Rectal smooth muscle tissue (tissue), 1 donor: ENCODE measurements around the gene ZSCAN29.
A peak's percentile ranks its signal among the peaks of the same experiment; 100 is the strongest.

ENCODE experiments used
- H3K27ac ChIP-seq: one replicate; pipeline ENCODE4 v1.7.0; 2013; ENCODE audit warnings: low read depth, low read length, inconsistent platforms
- H3K27me3 ChIP-seq: one replicate; pipeline ENCODE4 v1.7.0; 2013; ENCODE audit warnings: low read length; ENCODE audit not compliant: control insufficient read depth, insufficient read depth
- H3K36me3 ChIP-seq: one replicate; pipeline ENCODE4 v1.7.0; 2013; ENCODE audit warnings: low read length; ENCODE audit not compliant: control insufficient read depth, insufficient read depth
- H3K4me1 ChIP-seq: one replicate; pipeline ENCODE4 v1.7.0; 2013; ENCODE audit warnings: low read length; ENCODE audit not compliant: control insufficient read depth, insufficient read depth
- H3K4me3 ChIP-seq: one replicate; pipeline ENCODE4 v1.7.0; 2013; ENCODE audit warnings: low read length
- H3K9ac ChIP-seq: one replicate; pipeline ENCODE4 v1.7.0; 2013; ENCODE audit warnings: low read length

The ZSCAN29 gene

GRCh38 chr15:43329960-43330779, 40.7 kb downstream of the ZSCAN29 start, which contains the start of gene LCMT2:
Gene LCMT2, minus strand, starts transcription at chr15:43330573. Its CDS starts 84 bp downstream, at chr15:43330489.
- Histone ChIP-seq H3K36me3 (no peaks in the 10 kb centered on the region), H3K4me3 (peak within 1 kb of the TSS; percentile 88)

GRCh38 chr15:43329217-43329959, 41.5 kb downstream of the ZSCAN29 start:
- Histone ChIP-seq H3K9ac (peak overlapping the region; percentile 69), H3K27me3 (no peaks in the 10 kb centered on the region), H3K27ac (peak overlapping the region; percentile 96), H3K4me3 (peak overlapping the region; percentile 88), H3K4me1 (peaks cover 15% of the 10 kb centered on the region), H3K36me3 (no peaks in the 10 kb centered on the region)

More at GRCh38 chr15:43329960-43330779, 40.7 kb downstream of the ZSCAN29 start, which contains the start of gene LCMT2:
- peak within 1 kb of the TSS; percentile 69 for H3K9ac ChIP-seq
- H3K27me3 ChIP-seq, result no peaks in the 10 kb centered on the region
- peaks cover 15% of the 10 kb centered on the region for H3K4me1 ChIP-seq
- H3K27ac ChIP-seq, result peak within 1 kb of the TSS; percentile 96

DNA sequence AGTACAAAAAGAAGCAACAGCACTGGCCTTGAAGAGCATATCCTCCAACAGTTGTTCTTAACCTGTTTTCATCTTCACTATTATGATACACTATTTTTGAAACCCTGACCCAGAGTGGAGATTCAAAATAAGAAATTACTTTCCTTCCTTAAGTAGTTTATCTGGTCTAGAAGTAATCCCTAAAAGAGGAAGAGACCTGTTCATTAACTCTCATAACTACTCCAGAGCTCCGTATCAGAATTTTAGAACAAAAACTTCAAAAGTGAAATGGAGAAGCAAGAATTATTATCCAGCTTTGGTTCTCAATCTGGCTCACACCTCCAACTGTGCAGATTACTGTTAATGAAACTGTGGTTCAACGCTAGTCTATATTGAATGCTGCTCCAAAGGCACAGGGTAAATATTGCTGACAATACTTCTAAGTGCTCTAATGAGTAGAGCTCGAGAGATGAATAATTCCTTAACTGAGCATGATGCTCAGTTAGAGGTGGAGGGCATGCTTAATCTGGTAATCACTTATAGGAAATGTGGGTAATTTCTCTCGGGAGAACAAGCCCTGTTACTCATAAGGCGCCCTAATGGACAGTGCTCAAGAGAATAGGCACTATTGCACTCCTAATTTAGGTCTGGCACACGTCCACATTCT, 45.7 kb downstream of the ZSCAN29 start:
- H3K27ac ChIP-seq, result no peak overlapping the region
- H3K27me3 ChIP-seq, result no peaks in the 10 kb centered on the region
- peaks cover 12% of the 10 kb centered on the region for H3K4me1 ChIP-seq
- no peak overlapping the region for H3K4me3 ChIP-seq
- H3K36me3 ChIP-seq, result no peaks in the 10 kb centered on the region
- H3K9ac ChIP-seq, result no peak overlapping the region

GRCh38 chr15:43318990-43319771, 51.7 kb downstream of the ZSCAN29 start:
- no peaks in the 10 kb centered on the region for H3K27me3 ChIP-seq
- no peak overlapping the region for H3K27ac ChIP-seq
- no peak overlapping the region for H3K4me3 ChIP-seq
- H3K36me3 ChIP-seq, result no peaks in the 10 kb centered on the region
- no peak overlapping the region for H3K9ac ChIP-seq
- H3K4me1 ChIP-seq, result no peaks in the 10 kb centered on the region

DNA sequence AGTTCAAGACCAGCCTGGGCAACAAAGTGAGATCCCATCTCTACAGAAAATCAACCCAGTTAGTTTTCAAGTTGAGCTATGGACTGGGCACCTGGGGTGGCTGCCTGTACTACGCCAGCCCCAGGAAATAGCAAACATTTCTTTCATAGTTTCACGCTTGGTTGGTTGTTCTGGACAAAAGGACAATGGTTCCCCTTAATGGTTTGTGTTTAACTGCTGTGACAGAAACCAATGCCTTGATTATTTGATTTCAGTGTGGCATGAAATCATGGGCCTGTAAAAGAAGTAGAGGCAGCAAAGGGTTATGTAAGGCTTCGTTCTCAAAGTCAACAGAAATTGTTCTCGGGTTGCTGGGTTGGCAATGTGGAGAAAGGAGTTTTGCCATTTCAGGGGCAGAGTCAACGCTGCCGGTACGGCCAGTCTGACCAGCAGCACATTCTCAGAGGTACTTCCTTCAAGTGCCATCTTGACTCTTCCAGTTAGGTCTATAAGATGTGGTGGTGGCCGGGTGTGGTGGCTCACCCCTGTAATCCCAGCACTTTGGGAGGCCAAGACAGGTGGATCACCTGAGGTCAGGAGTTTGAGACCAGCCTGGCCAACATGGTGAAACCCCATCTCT, 53.2 kb downstream of the ZSCAN29 start:
- H3K4me3 ChIP-seq, result no peak overlapping the region
- H3K9ac ChIP-seq, result no peak overlapping the region
- no peak overlapping the region for H3K27ac ChIP-seq
- no peaks in the 10 kb centered on the region for H3K27me3 ChIP-seq
- no peaks in the 10 kb centered on the region for H3K36me3 ChIP-seq
- no peaks in the 10 kb centered on the region for H3K4me1 ChIP-seq

GRCh38 chr15:43316971-43317346, 53.9 kb downstream of the ZSCAN29 start:
- Histone ChIP-seq H3K9ac (no peak overlapping the region), H3K27me3 (no peaks in the 10 kb centered on the region), H3K27ac (peak overlapping the region; percentile 38), H3K4me1 (no peaks in the 10 kb centered on the region), H3K36me3 (no peaks in the 10 kb centered on the region), H3K4me3 (no peak overlapping the region)

DNA sequence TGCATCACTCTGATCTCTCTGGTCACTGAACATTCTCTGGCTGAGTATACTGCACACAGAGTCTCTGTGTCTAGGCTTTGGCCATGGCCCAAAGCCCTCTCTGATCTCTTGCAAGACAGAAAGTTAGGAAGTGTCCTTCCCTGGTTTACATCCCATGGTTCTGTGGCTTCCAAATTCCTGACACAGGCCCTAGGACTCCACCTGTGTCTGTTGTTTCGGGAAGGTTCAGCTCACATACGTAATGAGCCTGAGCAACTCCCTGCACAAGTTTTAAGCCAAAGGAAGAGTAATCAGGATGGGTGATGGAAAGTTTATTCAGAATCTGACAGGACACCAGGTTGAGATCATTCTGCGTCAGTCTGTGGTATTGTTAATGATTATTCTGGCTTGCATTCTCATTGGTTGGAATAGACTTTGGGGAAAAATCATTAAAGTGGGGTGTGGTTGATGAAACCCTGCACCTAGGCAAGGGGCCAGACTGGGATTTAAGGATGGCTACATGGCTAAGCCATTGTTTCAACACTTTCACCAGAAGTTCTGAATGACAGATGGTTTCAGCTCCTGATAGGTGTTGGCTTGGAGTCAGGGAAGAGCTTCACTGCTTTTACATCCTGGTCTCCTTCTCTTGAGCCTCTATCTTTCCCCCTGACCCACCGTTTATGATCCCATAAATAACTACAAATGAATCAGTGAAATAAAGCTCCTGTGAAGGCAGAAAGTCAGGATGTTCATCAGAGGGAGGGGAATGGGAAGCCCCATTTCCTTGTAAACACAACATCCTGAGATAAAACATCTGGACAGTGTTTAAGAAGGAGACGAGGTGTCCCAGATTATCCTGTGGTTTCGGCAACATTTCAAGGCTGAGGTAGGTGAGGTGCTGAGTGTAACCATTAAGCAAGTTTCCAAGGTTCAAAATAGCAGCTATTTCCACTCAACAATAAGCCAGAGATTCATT, 54.5 kb downstream of the ZSCAN29 start:
- H3K9ac ChIP-seq, result no peak overlapping the region
- H3K36me3 ChIP-seq, result no peaks in the 10 kb centered on the region
- H3K4me3 ChIP-seq, result no peak overlapping the region
- no peaks in the 10 kb centered on the region for H3K4me1 ChIP-seq
- H3K27ac ChIP-seq, result no peak overlapping the region
- H3K27me3 ChIP-seq, result no peaks in the 10 kb centered on the region

DNA sequence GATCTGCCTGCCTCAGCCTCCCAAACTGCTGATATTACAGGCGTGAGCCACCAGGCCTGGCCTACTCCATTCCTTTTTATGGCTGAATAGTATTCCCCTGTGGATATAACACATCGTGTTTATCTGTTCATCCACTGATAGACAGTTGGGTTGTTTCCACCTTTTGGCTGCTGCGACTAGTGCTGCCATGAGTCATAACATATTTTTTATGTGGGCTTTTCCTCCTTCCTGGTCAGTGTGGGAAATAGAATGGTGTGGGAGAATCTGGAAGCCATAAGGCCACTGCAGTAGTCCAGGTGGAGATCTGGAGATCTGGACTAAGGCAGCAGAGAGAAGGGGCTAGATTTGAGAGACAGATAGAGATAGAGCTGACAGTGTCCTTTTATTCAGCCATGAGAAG, 56.7 kb downstream of the ZSCAN29 start:
- no peak overlapping the region for H3K4me3 ChIP-seq
- no peak overlapping the region for H3K27ac ChIP-seq
- no peaks in the 10 kb centered on the region for H3K27me3 ChIP-seq
- H3K36me3 ChIP-seq, result no peaks in the 10 kb centered on the region
- no peaks in the 10 kb centered on the region for H3K4me1 ChIP-seq
- no peak overlapping the region for H3K9ac ChIP-seq

- no peaks in the 10 kb centered on the region for H3K36me3 ChIP-seq
- H3K9ac ChIP-seq, result no peak overlapping the region
- H3K27ac ChIP-seq, result no peak overlapping the region
- H3K4me1 ChIP-seq, result no peaks in the 10 kb centered on the region
- H3K4me3 ChIP-seq, result no peak overlapping the region
- no peaks in the 10 kb centered on the region for H3K27me3 ChIP-seq
Measured at GRCh38 chr15:43312378-43312777, 58.5 kb downstream of the ZSCAN29 start.
